ENCODE results near the gene STK32C. TPM values are rescaled to one million over a fixed set of nuclear protein-coding genes. Genes with fewer than 3 reads are reported as not detected.

The STK32C gene
- total RNA-seq, 4 donors from 2014 or later = 5.0 to 8.9 (median 8.1) TPM

DNA sequence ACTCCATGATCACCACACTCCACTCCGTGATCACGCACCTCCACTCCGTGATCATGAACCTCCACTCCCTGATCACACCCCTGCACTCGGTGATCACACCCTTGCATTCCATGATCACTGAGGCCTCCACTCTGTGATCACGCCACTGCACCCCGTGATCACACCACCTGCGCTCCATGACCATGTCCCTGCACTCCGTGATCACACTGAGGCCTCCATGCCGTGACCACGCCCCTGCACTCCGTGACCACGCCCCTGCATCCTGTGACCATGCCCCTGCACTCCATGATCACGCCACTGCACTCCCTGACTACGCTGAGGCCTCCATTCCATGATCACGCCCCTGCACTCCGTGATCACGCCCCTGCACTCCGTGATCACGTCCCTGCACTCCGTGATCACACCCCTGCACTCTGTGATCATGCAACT lies 27.1 kb downstream of the STK32C start:
- no peak for DNase-seq (ENCODE audit: low spot score)
- TF ChIP-seq, protein P1, sequence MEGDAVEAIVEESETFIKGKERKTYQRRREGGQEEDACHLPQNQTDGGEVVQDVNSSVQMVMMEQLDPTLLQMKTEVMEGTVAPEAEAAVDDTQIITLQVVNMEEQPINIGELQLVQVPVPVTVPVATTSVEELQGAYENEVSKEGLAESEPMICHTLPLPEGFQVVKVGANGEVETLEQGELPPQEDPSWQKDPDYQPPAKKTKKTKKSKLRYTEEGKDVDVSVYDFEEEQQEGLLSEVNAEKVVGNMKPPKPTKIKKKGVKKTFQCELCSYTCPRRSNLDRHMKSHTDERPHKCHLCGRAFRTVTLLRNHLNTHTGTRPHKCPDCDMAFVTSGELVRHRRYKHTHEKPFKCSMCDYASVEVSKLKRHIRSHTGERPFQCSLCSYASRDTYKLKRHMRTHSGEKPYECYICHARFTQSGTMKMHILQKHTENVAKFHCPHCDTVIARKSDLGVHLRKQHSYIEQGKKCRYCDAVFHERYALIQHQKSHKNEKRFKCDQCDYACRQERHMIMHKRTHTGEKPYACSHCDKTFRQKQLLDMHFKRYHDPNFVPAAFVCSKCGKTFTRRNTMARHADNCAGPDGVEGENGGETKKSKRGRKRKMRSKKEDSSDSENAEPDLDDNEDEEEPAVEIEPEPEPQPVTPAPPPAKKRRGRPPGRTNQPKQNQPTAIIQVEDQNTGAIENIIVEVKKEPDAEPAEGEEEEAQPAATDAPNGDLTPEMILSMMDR (IDR thresholded peaks at IDR 0.05) = no peak
- ATAC-seq (ENCODE audit: low FRiP score) = no peak

DNA sequence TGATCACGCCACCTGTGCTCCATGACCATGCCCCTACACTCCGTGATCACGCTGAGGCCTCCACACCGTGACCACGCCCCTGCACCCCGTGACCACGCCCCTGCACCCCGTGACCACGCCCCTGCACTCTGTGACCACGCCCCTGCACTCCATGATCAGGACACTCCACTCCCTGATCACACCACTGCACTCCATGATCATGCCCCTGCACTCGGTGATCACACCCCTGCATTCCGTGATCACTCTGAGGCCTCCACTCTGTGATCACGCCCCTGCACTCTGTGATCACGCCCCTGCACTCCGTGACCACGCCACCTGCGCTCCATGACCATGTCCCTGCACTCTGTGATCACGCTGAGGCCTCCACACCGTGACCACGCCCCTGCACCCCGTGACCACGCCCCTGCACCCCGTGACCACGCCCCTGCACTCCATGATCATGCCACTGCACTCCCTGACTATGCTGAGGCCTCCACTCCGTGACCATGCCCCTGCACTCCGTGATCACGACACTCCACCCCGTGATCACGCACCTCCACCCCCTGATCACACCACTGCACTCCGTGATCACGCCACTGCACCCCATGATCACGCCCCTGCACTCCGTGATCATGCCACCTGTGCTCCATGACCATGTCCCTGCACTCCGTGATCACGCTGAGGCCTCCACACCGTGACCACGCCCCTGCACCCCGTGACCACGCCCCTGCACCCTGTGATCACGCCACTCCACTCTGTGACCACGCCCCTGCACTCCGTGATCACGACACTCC lies 27.7 kb downstream of the STK32C start:
- no peak for ATAC-seq (ENCODE audit: low FRiP score)
- no peak for DNase-seq (ENCODE audit: low spot score)
- TF ChIP-seq, protein P1 (IDR thresholded peaks at IDR 0.05) = no peak

DNA sequence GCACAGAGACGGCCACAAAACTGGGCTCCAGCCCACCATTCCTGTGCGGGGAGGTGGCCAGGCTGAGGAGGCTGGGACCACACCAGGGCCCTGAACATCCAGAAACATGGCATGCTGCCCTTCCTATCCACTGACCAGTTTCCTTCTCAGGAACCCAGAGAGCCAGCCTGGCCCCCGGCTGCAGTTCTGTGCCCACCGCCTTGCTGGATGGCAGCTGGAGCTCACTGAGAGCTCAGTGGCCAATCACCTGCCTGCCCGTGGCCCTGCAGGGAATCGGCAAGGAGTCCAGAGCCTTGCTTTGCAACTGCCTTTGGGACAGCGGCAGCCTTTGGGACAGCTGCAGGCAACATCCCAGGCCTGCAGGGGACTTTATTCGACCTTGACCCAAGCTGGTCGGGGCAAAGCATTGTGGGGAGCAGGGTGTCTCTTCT lies 30.4 kb downstream of the STK32C start:
- TF ChIP-seq, protein P1 (IDR thresholded peaks at IDR 0.05) = no peak
- ATAC-seq (ENCODE audit: low FRiP score) (no peak), DNase-seq (ENCODE audit: low spot score) (no peak)

DNA sequence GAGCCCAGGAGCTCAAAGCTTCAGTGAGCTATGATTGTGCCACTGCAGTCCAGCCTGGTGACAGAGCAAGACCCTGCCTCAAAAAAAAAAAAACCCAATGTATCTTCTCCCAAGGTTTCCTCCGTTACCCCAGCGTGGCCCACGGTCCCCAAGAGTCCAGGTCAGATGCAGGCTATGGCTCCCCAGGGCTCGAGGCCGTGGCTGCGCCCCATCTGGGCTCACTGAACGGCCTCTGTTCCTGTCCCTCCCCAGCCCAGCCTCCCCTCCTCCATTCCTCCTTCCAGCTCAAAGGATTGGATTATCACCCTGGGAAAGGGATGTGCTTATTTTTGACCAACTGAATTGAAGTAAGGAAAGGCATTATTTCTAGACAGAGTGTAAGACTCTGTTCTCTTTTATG lies 31.0 kb downstream of the STK32C start:
- TF ChIP-seq, protein P1 (IDR thresholded peaks at IDR 0.05) = no peak
- ATAC-seq (ENCODE audit: low FRiP score) (no peak), DNase-seq (ENCODE audit: low spot score) (no peak)

DNA sequence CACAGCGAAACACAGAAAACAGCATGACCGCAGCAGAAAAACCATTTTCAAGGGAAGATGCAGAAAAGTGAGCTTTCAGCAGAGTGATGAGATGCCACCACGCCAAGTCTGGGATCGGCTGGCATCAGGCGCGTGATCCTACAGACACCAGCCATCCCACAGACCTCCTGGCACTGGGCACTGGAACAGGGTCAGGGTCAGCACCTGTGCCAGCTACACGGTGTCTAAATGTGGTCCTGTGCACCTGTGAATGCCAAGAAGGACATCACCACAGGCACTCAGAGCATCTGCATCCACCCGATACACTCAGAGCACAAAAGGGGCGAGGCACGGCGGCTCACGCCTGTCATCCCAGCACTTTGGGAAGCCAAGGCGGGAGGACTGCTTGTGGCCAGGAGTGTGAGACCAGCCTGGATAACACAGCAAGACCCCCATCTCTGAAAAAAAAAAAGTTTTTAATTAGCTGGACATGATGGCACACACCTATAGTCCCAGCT lies 31.5 kb downstream of the STK32C start:
- TF ChIP-seq, protein P1 (IDR thresholded peaks at IDR 0.05) = no peak
- no peak for DNase-seq (ENCODE audit: low spot score)
- ATAC-seq (ENCODE audit: low FRiP score) = no peak

DNA sequence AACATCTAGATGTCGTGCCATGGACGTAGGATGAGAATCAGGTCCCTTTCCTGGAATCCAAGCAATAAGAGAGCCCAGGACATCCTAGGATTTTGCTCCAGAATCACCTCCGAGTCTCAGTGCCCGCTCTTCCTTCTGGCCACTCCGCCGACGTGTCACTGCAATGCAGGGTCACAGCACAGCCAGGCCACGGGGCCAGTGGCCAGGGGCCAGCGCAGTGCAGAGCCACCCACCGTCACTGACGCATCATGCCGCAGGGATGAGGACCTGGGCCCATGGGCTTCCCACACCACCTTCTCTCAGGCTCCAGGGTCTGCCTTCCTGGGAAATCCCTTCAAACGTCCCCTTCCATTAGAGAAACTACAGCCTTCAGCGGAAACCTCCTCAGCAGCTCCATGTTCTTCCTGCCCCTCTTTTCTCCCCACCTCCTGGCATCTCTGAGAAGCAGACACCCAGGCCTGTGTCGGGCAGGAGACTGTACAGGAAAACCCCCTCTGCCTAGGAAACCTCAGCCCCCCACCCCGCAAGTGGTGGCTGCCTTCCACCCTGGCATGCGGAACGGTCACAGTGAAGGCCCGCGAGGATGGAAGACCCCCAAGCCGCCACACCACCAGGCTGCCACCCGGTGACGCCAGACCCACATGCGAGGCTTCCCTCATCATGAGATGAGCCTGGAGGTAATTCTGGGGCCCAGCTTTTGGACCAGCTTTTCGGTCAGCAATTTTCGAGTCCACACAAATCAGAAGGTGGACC lies 32.1 kb downstream of the STK32C start:
- ATAC-seq (ENCODE audit: low FRiP score) (no peak), DNase-seq (ENCODE audit: low spot score) (no peak)
- TF ChIP-seq, protein P1 (IDR thresholded peaks at IDR 0.05) = no peak

Data from omental fat pad (tissue), 4 donors.